HG03442 (cell line): ENCODE results near the gene GBP5.

ENCODE experiments used
- ATAC-seq: cut with Tn5 transposase; IDR thresholded peaks from one replicate; pipeline ENCODE4 v1.9.1; 2021; ENCODE audit warnings: mild to moderate bottlenecking, moderate library complexity; ENCODE audit not compliant: unreplicated experiment

Gene GBP5, protein sequence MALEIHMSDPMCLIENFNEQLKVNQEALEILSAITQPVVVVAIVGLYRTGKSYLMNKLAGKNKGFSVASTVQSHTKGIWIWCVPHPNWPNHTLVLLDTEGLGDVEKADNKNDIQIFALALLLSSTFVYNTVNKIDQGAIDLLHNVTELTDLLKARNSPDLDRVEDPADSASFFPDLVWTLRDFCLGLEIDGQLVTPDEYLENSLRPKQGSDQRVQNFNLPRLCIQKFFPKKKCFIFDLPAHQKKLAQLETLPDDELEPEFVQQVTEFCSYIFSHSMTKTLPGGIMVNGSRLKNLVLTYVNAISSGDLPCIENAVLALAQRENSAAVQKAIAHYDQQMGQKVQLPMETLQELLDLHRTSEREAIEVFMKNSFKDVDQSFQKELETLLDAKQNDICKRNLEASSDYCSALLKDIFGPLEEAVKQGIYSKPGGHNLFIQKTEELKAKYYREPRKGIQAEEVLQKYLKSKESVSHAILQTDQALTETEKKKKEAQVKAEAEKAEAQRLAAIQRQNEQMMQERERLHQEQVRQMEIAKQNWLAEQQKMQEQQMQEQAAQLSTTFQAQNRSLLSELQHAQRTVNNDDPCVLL

DNA sequence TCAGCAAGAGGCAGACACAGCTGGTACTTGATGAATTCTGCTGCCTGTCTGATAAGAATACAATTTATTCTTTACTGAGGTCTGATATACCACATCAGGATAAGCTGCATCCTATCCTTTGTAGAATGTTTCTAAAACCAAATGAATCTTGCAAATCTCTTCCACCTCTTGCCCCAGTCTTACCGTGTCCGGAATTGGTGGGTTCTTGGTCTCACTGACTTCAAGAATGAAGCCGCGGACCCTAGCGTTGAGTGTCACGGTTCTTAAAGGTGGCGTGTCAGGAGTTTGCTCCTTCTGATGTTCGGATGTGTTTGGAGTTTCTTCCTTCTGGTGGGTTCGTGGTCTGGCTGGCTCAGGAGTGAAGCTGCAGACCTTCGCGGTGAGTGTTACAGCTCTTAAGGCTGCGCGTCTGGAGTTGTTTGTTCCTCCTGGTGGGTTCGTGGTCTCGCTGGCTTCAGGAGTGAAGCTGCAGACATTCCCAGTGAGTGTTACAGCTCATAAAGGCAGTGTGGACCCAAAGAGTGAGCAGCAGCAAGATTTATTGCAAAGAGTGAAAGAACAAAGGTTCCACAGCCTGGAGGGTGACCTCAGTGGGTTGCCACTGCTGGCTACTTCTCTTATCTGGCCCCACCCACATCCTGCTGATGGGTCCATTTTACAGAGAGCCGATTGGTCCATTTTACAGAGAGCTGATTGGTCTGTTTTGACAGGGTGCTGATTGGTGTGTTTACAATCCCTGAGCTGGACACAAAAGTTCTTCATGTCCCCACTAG, at the start of gene GBP5:
Gene GBP5, minus strand, starts transcription at position 592 of the 773 bp plus-strand sequence. CDS start 3,305 bp downstream, outside the sequence.
- ATAC-seq: peak; percentile 72

GRCh38 chr1:89322402-89322801, 49.7 kb upstream of the GBP5 start:
- no peak for ATAC-seq

GRCh38 chr1:89312572-89312971, 39.9 kb upstream of the GBP5 start:
- no peak for ATAC-seq

GRCh38 chr1:89311757-89312156, 39.1 kb upstream of the GBP5 start:
- no peak for ATAC-seq

DNA sequence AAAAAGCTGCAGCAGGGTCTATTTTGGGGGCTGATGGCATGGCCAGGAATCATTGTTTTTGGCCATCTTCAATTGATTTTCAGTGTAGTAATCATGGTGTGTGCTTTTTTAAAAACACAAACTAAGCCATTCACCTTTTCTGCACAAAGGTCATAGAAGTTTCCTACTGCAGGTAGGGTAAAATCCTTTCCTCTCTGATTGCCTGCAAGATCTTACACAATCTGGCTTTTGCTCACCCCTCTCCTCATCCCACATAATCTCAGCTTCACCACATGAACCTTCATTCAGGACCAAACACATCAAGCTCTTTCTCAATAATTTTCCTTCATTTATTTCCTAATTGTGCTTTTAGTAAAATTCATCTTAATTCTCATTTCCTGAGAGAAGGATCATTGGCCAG, 38.3 kb upstream of the GBP5 start:
- ATAC-seq: no peak

DNA sequence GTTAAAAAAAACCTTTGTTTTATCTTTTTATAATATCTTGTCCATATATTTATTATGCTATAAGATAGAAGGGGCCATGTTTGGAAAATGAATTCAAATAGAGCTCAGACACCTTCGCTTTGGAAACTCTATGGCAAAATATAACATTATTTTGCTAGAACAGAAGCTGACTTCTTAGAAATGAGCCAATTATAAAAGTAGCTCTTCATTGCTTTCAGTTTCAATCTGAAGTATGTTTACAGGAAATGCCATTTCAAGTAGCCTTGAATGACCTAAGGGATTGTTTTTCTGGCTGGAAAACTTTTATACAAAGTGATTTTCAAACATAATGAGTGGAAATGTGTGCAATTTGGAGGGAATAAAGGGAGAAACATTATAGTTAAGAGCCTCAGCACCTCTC, 37.8 kb upstream of the GBP5 start:
- peak; percentile 67 for ATAC-seq

- no peak for ATAC-seq
These were observed 37.2 kb upstream of the GBP5 start for GRCh38 chr1:89309828-89310227.

DNA sequence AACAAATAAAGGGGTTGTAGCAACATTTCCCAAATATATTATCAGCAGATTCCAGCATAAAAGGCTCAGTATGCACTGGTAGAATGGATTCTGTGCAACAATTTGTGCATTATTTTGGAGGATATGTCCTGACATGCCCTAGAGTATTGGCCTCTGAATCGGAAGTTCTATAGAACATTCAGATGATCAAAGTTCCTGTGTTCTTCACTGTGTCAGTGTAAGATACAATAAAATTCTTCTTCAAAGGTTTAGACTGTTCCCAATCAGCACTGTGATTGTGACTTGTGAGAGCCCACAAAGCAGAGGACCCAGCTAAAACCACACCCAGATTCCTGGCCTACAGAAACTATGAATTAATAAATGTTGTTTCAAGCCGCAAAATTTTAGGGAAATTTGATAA, 33.6 kb upstream of the GBP5 start:
- ATAC-seq: no peak

DNA sequence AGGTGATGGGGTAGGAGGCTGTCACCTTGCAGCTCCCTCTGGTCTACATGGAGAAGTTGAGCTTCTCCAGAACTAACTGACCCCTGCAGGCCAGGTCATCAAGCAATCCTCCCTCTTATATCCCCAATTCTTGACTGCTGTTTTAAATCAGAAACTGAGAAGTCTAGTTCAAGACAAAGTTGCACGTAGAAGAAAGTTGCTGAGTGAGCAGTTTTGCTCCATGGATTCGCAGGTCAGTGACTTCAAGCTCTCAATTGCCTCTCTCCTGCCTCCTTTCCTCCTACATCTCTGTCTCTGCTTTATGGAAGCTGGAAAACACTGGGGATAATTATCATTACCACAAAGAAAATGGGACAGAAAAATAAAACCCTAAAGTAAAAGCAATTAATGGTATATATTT, 32.8 kb upstream of the GBP5 start:
- no peak for ATAC-seq

DNA sequence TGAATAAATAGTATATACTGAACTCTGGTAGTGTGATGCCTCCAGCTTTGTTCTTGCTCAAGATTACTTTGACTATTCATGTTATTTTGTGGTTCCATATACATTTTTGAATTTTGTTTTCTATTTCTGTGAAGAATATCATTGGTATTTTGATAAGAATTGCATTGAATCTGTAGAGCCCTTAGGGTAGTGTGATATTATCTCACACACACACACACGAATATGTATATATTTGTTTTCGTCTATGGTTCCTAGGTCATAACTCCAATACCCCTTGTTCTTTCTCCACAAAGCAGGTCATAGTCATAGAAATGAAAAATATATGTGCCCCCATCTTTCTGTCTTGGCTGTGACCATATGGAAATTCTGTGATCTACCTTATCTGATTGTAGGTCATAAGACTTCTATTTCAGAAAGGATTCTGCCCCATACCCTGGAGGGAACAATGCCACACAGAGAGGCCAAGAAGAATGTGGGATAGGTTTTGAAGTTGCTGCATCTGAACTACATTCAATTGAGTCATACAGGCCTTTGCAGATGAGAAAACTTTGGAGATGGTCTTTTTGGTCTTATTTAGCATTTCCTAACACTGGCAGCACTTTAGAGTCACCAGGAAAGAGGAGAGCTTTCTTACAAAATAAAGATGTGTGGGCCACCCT, 32.0 kb upstream of the GBP5 start:
- no peak for ATAC-seq

DNA sequence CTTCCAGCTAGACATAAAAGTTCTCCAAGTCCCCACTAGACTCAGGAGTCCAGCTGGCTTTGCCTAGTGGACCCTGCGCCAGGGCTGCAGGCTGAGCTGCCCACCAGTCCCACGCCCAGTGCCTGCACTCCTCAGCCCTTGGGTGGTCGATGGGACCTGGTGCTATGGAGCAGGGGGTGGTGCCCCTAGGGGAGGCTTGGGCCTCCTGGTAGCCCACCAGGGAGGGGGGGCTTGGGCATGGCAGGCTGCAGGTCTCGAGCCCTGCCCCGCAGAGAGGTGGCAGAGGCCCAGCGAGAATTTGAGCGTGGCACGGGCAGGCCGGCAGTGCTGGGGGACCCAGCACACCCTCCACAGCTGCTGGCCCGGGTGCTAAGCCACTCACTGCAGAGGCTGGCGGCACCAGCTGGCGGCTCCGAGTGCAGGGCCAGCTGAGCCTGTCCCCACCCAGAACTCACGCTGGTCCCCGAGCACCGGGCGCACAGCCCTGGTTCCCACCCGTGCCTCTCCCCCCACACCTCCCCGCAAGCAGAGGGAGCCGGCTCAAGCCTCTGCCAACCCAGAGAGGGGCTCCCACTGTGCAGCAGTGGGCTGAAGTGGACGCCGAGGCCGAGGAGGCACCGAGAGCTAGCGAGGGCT, 30.2 kb upstream of the GBP5 start:
- no peak for ATAC-seq

GRCh38 chr1:89299739-89300463, 27.2 kb upstream of the GBP5 start:
- ATAC-seq: peak; percentile 90

DNA sequence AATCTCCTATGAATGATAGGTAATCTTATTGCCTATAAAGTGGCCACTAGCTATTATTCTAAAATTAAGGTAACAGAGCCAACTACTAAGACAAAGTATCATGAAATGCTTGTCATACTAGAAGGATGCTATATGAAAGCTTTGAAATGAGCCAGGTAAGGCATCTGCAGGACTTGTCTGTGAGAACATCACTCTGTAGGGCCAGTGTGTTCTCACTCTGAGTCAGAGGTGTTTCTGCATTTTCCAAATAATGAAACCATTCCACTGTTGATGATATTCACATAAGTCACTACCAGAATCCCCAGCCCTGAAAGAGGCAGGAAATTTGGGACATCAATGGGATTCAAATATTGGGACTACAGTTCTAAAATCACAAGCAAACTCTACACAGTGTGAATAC, 25.8 kb upstream of the GBP5 start:
- ATAC-seq: peak; percentile 39

DNA sequence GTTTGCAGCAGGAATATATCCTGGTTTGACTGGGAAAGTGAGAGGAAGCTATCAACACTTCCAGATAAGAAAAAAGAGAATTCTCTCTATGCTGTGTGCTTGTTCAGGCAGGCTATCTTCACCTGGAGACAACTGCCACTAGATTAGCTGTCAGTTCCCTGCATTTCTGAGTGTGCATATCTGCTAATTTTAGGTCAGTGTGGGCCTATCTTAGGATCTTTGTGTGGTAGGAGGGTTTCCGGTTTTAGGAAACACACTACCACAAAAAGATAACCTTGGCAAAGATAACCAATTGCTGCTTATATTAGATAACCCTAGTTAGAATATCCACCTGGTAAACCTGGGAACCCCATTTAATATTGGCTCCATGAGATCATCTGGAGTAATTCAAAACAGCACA, 22.5 kb upstream of the GBP5 start:
- ATAC-seq: no peak

GRCh38 chr1:89291276-89291675, 18.6 kb upstream of the GBP5 start:
- ATAC-seq: no peak

- ATAC-seq: no peak
These were observed 15.3 kb upstream of the GBP5 start for GRCh38 chr1:89288051-89288340.

- ATAC-seq: no peak
These were observed 14.8 kb upstream of the GBP5 start for GRCh38 chr1:89287181-89288050.

GRCh38 chr1:89286549-89287180, 14.0 kb upstream of the GBP5 start:
- ATAC-seq: peak; percentile 77
